Stomach smooth muscle (tissue), 2 donors: ENCODE results near the gene TMEM168.
"Not testable (repeated sequence)": the region's sequence is repeated elsewhere in the genome, so short reads cannot be mapped to it uniquely, and the experiment has no call there.

Source experiments
- H3K27ac ChIP-seq: one replicate; pipeline ENCODE4 v1.7.0; 2013; ENCODE audit warnings: mild to moderate bottlenecking, low read length, inconsistent platforms
- H3K27me3 ChIP-seq, 2 donors: one replicate each; pipeline ENCODE4 v1.7.0; 2013; ENCODE audit warnings: low read length in 2 of 2; ENCODE audit not compliant: insufficient read depth in 2 of 2, control insufficient read depth in 1 of 2
- H3K36me3 ChIP-seq, 2 donors: one replicate each; pipeline ENCODE4 v1.7.0; 2013; ENCODE audit warnings: low read length in 2 of 2; ENCODE audit not compliant: control insufficient read depth in 2 of 2, insufficient read depth in 2 of 2
- H3K4me1 ChIP-seq: one replicate; pipeline ENCODE4 v1.7.0; 2013; ENCODE audit warnings: low read length; ENCODE audit not compliant: control insufficient read depth, insufficient read depth
- H3K4me3 ChIP-seq, 2 donors: one replicate each; pipeline ENCODE4 v1.7.0; 2013; ENCODE audit warnings: low read length in 2 of 2
- H3K9ac ChIP-seq, 2 donors: one replicate each; pipeline ENCODE4 v1.7.0; 2013; ENCODE audit warnings: low read length in 2 of 2, mild to moderate bottlenecking in 1 of 2
- H3K9me3 ChIP-seq, 2 donors: one replicate each; pipeline ENCODE4 v1.7.0; 2013; ENCODE audit warnings: low read length in 2 of 2; ENCODE audit not compliant: control insufficient read depth in 2 of 2
- donor health status: healthy.
- donor health status: Pancreatic carcinoma.

The TMEM168 gene

DNA sequence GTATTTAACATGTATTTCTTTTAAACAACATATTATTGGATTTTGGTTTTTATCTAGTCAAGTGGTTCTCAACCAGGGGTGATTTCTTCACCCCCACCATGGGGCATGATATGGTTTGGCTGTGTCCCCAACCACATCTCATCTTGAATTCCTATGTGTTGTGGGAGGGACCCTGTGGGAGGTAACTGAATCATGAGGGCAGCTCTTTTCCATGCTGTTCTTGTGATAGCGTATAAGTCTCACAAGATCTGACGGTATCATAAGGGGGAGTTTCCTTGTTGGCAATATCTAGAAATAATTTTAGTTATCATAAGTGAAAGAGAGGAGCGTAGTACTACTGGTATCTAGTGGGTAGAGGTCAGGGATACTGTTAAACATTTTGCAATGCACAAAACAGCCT is 37.6 kb downstream of the TMEM168 start:
- Histone ChIP-seq H3K27me3 (no peaks in the 10 kb centered on the region), H3K9ac (no peak overlapping the region), H3K9me3 (no peaks in the 10 kb centered on the region), H3K4me1 (no peaks in the 10 kb centered on the region), H3K27ac (no peak overlapping the region), H3K4me3 (no peak overlapping the region), H3K36me3 (no peaks in the 10 kb centered on the region)

- Histone ChIP-seq H3K9ac (no peak overlapping the region), H3K27me3 (no peaks in the 10 kb centered on the region), H3K9me3 (no peaks in the 10 kb centered on the region), H3K27ac (no peak overlapping the region), H3K4me3 (no peak overlapping the region), H3K36me3 (no peaks in the 10 kb centered on the region), H3K4me1 (no peaks in the 10 kb centered on the region)
Observed at GRCh38 chr7:112749775-112750174, 40.4 kb downstream of the TMEM168 start.

DNA sequence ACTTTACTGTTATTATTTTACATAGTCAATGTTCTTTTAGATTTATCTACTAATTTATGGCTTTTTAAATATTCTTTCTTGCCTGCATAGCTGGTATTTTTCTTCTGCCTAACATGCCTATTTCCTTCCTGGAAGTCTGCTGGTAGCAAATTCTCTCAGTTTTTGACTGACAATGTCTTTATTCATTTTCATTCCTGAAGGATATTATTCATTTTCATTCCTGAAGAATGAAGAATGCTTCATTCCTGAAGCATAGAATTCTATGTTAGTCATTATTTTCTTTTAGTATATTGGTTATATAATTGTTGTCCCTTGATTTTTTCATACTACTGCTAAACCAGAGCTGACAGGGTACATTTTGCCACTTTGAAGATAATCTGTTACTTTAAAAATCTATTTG is 41.8 kb downstream of the TMEM168 start:
- H3K9me3 ChIP-seq, result no peaks in the 10 kb centered on the region
- no peaks in the 10 kb centered on the region for H3K4me1 ChIP-seq
- no peak overlapping the region for H3K4me3 ChIP-seq
- H3K36me3 ChIP-seq, result no peaks in the 10 kb centered on the region
- no peak overlapping the region for H3K27ac ChIP-seq
- no peak overlapping the region for H3K9ac ChIP-seq
- no peaks in the 10 kb centered on the region for H3K27me3 ChIP-seq

GRCh38 chr7:112745635-112746034 is 44.6 kb downstream of the TMEM168 start:
- Histone ChIP-seq H3K9ac (no peak overlapping the region), H3K27me3 (no peaks in the 10 kb centered on the region), H3K9me3 (no peaks in the 10 kb centered on the region), H3K4me3 (no peak overlapping the region), H3K4me1 (no peaks in the 10 kb centered on the region), H3K27ac (no peak overlapping the region), H3K36me3 (no peaks in the 10 kb centered on the region)

DNA sequence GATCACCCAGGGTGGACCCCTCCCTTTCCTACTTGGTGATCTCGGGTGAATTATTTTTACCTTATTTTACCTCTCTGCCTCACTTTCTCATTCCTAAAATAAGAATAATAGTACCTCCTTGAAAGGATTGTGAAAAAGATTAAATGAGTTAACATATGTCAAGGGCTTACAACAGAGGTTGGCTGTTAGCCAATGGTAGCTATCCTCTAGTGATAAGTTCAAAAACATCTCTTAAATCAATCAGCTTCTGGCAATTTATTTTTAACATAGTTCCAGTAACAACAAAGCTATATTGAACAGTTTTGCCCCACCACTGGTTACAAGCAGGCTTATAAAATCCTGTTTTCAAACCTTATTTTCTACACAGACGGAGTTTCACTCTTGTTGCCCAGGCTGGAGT is 45.4 kb downstream of the TMEM168 start:
- Histone ChIP-seq H3K36me3 (peaks cover 0 to 3% of the 10 kb centered on the region in 2 donors), H3K4me1 (no peaks in the 10 kb centered on the region), H3K27me3 (no peaks in the 10 kb centered on the region), H3K4me3 (no peak overlapping the region), H3K27ac (no peak overlapping the region), H3K9ac (no peak overlapping the region), H3K9me3 (peaks cover 0 to 3% of the 10 kb centered on the region in 2 donors)

DNA sequence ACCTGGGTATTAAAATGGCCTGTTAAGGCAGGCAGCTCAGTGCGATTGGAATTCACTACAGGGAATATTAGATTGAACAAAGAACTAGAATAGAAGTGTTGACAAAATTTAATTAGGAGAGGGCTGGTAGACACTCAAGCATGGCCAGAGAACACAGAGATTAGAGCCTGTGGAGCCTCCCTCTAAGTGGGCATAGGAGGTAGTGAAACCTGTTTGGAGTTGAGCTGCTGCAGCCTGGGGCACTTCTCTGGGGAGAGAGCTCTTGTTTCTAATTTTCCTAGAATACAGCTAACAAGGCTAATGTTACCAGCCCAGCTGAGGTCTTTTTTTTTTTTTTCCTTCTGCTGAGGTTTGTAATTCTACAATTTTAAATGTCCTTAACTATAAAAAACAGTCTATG is 46.4 kb downstream of the TMEM168 start:
- Histone ChIP-seq H3K27me3 (no peaks in the 10 kb centered on the region), H3K4me1 (no peaks in the 10 kb centered on the region), H3K9me3 (peaks cover 0 to 6% of the 10 kb centered on the region in 2 donors), H3K27ac (no peak overlapping the region), H3K4me3 (no peak overlapping the region), H3K9ac (no peak overlapping the region), H3K36me3 (peaks cover 0 to 3% of the 10 kb centered on the region in 2 donors)

GRCh38 chr7:112740667-112741066 is 49.5 kb downstream of the TMEM168 start:
- Histone ChIP-seq H3K27me3 (no peaks in the 10 kb centered on the region), H3K4me1 (no peaks in the 10 kb centered on the region), H3K27ac (no peak overlapping the region), H3K4me3 (no peak overlapping the region), H3K9ac (no peak overlapping the region), H3K9me3 (peaks cover 4 to 13% of the 10 kb centered on the region in 2 donors), H3K36me3 (peaks cover 0 to 3% of the 10 kb centered on the region in 2 donors)

DNA sequence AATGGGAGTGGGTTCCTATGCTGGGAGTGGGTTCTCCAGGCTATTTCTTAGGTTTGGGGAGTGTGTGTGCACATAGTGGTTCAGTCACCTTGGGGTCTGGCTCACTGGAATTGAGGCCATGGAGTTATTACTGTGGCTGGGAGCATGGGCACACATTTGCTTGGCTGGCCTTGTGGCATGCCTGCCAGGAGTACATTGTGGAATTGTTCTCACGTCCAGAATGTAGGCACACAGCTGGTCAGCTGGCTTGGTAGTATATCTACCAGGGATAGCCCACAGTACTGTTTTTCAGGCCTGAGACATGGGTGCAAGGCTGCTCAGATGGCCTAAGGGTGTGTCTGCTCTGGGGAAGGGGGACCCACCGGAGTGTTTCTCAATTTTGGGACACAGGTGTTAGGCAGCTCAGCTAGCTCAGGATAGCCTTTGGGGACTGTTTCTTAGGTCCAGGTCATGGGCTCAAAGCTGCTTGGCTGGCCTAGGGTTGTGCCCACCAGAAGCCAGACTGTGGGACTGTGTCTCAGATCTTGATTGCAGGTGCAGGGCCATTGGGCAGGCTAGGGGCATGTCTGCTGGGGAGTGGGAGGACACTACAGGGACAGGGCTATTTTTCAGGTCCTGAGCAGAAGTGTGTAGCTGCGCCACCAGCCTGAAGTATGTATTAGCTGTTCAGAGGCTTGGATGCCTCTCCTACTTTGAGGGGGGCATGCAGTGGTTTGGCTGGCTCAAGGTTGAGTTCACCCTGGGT is 50.6 kb downstream of the TMEM168 start:
- peaks cover 9 to 16% of the 10 kb centered on the region in 2 donors for H3K9me3 ChIP-seq
- no peaks in the 10 kb centered on the region for H3K27me3 ChIP-seq
- no peak overlapping the region for H3K9ac ChIP-seq
- no peak overlapping the region for H3K27ac ChIP-seq
- no peaks in the 10 kb centered on the region for H3K4me1 ChIP-seq
- H3K4me3 ChIP-seq, result no peak overlapping the region
- H3K36me3 ChIP-seq, result peaks cover 0 to 3% of the 10 kb centered on the region in 2 donors

DNA sequence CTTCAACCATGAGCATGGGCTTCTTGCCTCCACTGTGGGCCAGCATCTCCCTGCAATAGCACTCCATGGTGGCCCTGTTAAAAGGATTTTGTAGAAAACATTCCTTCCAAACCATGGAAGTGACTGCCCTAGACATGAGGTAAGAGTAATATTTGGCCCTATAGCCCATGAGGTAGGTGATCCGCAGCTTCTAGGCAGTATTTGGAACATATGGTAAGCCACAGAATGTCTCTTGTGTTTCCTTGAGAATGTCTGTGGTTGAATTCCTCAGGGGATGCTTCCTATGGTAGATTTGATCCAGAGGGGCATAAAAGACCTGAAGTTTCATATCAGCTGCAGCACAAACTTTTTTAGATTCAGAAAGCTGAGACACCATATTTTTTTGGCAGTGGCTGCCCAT is 54.9 kb downstream of the TMEM168 start:
- no peak overlapping the region for H3K4me3 ChIP-seq
- H3K4me1 ChIP-seq, result no peaks in the 10 kb centered on the region
- H3K27ac ChIP-seq, result no peak overlapping the region
- H3K36me3 ChIP-seq, result peaks cover 0 to 2% of the 10 kb centered on the region in 2 donors
- no peaks in the 10 kb centered on the region for H3K27me3 ChIP-seq
- peaks cover 9 to 16% of the 10 kb centered on the region in 2 donors for H3K9me3 ChIP-seq
- no peak overlapping the region for H3K9ac ChIP-seq

DNA sequence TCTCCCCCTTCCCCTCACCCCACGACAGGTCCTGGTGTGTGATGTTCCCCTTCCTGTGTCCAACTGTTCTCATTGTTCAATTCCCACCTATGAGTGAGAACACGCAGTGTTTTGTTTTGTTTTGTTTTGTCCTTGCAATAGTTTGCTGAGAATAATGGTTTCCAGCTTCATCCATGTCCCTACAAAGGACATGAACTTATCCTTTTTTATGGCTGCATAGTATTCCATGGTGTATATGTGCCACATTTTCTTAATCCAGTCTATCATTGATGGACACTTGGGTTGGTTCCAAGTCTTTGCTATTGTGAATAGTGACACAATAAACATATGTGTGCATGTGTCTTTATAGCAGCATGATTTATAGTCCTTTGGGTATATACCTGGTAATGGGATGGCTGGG is 58.9 kb downstream of the TMEM168 start:
- not testable (repeated sequence) for H3K27me3 ChIP-seq, H3K9me3 ChIP-seq, H3K4me3 ChIP-seq, H3K27ac ChIP-seq, H3K4me1 ChIP-seq, H3K36me3 ChIP-seq, H3K9ac ChIP-seq

DNA sequence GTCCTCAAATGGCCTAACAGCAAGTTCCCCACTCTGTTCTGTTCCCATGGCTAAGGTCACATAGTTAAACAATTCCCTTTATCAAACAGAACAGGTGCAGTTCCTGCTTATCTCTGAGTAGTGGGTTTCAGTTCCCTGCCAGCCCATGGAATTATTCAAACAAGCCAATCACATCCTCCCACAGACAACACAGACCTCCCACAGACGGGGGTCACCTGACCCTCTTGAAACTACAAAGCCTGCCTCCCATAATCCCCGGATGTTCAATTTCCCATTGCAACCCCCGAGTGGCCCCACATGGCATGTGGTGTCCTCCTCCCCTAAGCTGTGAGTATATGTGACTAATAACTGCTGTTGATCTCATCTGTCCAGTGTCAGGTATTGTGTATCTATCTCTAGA is 64.1 kb downstream of the TMEM168 start:
- Histone ChIP-seq H3K9ac (no peak overlapping the region), H3K36me3 (no peaks in the 10 kb centered on the region), H3K4me3 (no peak overlapping the region), H3K27ac (no peak overlapping the region), H3K27me3 (no peaks in the 10 kb centered on the region), H3K9me3 (peaks cover 4 to 7% of the 10 kb centered on the region in 2 donors), H3K4me1 (no peaks in the 10 kb centered on the region)
